Hepatocyte (in vitro differentiated cells): ENCODE data around the gene SCIN. TPM values are rescaled to one million over a fixed set of nuclear protein-coding genes. Genes with fewer than 3 reads are reported as not detected.

ENCODE experiments used
- DNase-seq: peaks from one replicate; pipeline ENCODE4 v3.0.0-alpha.2; 2016; ENCODE audit warnings: low spot score
- H2AFZ ChIP-seq: fragments of 200-600 bp; sonication (generic); 2 replicates; pipeline ENCODE4 v1.6.0; 2016; ENCODE audit warnings: antibody characterized with exemption, mild to moderate bottlenecking
- H3K27ac ChIP-seq: fragments of 200-600 bp; sonication (generic); 2 replicates; pipeline ENCODE4 v1.5.1; 2016; ENCODE audit warnings: mild to moderate bottlenecking
- H3K27me3 ChIP-seq: fragments of 200-600 bp; sonication (generic); 2 replicates; pipeline ENCODE4 v1.6.1; 2016
- H3K36me3 ChIP-seq: fragments of 200-600 bp; sonication (generic); replicated peaks from 2 replicates; pipeline ENCODE4 v1.5.1; 2016; ENCODE audit warnings: low read depth; ENCODE audit not compliant: insufficient read depth
- H3K4me1 ChIP-seq: fragments of 200-600 bp; sonication (generic); 2 replicates; pipeline ENCODE4 v1.5.1; 2016; ENCODE audit warnings: mild to moderate bottlenecking, moderate library complexity; ENCODE audit not compliant: insufficient read depth
- H3K4me2 ChIP-seq: fragments of 200-600 bp; sonication (generic); 2 replicates; pipeline ENCODE4 v1.6.0; 2016
- H3K4me3 ChIP-seq: fragments of 200-600 bp; sonication (generic); 2 replicates; pipeline ENCODE4 v1.5.1; 2016; ENCODE audit warnings: mild to moderate bottlenecking
- H3K79me2 ChIP-seq: fragments of 200-600 bp; sonication (generic); 2 replicates; pipeline ENCODE4 v1.6.0; 2017; ENCODE audit warnings: mild to moderate bottlenecking
- H3K9me2 ChIP-seq: fragments of 200-600 bp; sonication (generic); replicated peaks from 2 replicates; pipeline ENCODE4 v1.6.0; 2017; ENCODE audit warnings: mild to moderate bottlenecking; ENCODE audit not compliant: insufficient read depth
- H3K9me3 ChIP-seq: fragments of 200-600 bp; sonication (generic); 2 replicates; pipeline ENCODE4 v1.5.1; 2016; ENCODE audit warnings: low read depth, mild to moderate bottlenecking
- H4K20me1 ChIP-seq: fragments of 200-600 bp; sonication (generic); 2 replicates; pipeline ENCODE4 v1.6.0; 2016; ENCODE audit warnings: mild to moderate bottlenecking; ENCODE audit not compliant: insufficient read depth, poor library complexity, severe bottlenecking
- CTCF ChIP-seq: fragments of 200-600 bp; sonication (generic); IDR thresholded peaks from 2 replicates; pipeline ENCODE4 v1.5.1; 2016; ENCODE audit warnings: antibody characterized with exemption, mild to moderate bottlenecking; ENCODE audit not compliant: poor library complexity
- EZH2 ChIP-seq: fragments of 200-600 bp; sonication (generic); IDR thresholded peaks from 2 replicates; pipeline ENCODE4 v1.6.1; 2016; ENCODE audit warnings: antibody characterized with exemption, mild to moderate bottlenecking, borderline replicate concordance
- EZH2phosphoT487 ChIP-seq: fragments of 200-600 bp; sonication (generic); IDR thresholded peaks from one replicate; pipeline ENCODE4 v1.6.1; 2018; ENCODE audit warnings: antibody characterized with exemption, mild to moderate bottlenecking, low read depth, moderate library complexity; ENCODE audit not compliant: unreplicated experiment, severe bottlenecking
- WGBS: methylation state at CpG from one replicate; pipeline ENCODE4 v1.1.6; 2016; ENCODE audit warnings: low lambda C conversion rate; ENCODE audit errors: missing lambda C conversion rate; 5-methylcytosine and 5-hydroxymethylcytosine counted together
- polyA plus RNA-seq: library from polyadenylated mRNA; unstranded; fragments of >200 nt; fragmentation: Nextera tagmentation; extraction: Ambion mirVana; gene quantifications from 2 replicates; pipeline ENCODE4 v1.2.1, GENCODE V29; 2016
- total RNA-seq: library from RNA; depleted of rRNA; stranded (reverse); fragments of >200 nt; gene quantifications from 2 replicates; pipeline ENCODE4 v1.2.3, GENCODE V29; 2014

Gene SCIN
- total and polyA plus RNA-seq, 2 experiments from 2014 or later = 6.3 to 6.7 TPM

GRCh38 chr7:12610899-12611298 lies 40.4 kb downstream of the SCIN start:
- H3K36me3 ChIP-seq = no peaks in the 10 kb centered on the region
- DNase-seq = no peak
- H3K4me1 ChIP-seq = no peaks in the 10 kb centered on the region
- H3K9me2 ChIP-seq = no peaks in the 10 kb centered on the region
- no peak overlapping the region for H2AFZ ChIP-seq
- no peaks in the 10 kb centered on the region for H3K27me3 ChIP-seq
- WGBS = 96% methylated on average over 2 of the region's 2 CpGs
- no peaks in the 10 kb centered on the region for H3K9me3 ChIP-seq
- H3K4me2 ChIP-seq = no peak overlapping the region
- no peak overlapping the region for H3K4me3 ChIP-seq
- no peak overlapping the region for H3K27ac ChIP-seq
- TF ChIP-seq EZH2phosphoT487 (no peak), CTCF (no peak), EZH2 (no peak)
- no peaks in the 10 kb centered on the region for H3K79me2 ChIP-seq
- H4K20me1 ChIP-seq = no peaks in the 10 kb centered on the region

- Histone ChIP-seq H3K9me2 (no peaks in the 10 kb centered on the region), H3K36me3 (no peaks in the 10 kb centered on the region), H3K27ac (no peak overlapping the region), H3K79me2 (no peaks in the 10 kb centered on the region), H3K27me3 (no peaks in the 10 kb centered on the region), H3K4me2 (no peak overlapping the region), H2AFZ (no peak overlapping the region), H4K20me1 (no peaks in the 10 kb centered on the region), H3K4me1 (no peaks in the 10 kb centered on the region), H3K9me3 (no peaks in the 10 kb centered on the region), H3K4me3 (no peak overlapping the region)
- no peak for DNase-seq
- TF ChIP-seq EZH2 = no peak
- WGBS = 66% methylated on average over 2 of the region's 2 CpGs
These were observed 42.1 kb downstream of the SCIN start for GRCh38 chr7:12612622-12613021.

GRCh38 chr7:12619461-12620069 lies 49.0 kb downstream of the SCIN start:
- 26% methylated on average over 3 of the region's 3 CpGs for WGBS
- H3K4me2 ChIP-seq = no peak overlapping the region
- no peaks in the 10 kb centered on the region for H3K36me3 ChIP-seq
- no peaks in the 10 kb centered on the region for H4K20me1 ChIP-seq
- no peaks in the 10 kb centered on the region for H3K79me2 ChIP-seq
- no peaks in the 10 kb centered on the region for H3K9me2 ChIP-seq
- H3K27me3 ChIP-seq = no peaks in the 10 kb centered on the region
- DNase-seq = no peak
- no peak overlapping the region for H3K4me3 ChIP-seq
- H3K9me3 ChIP-seq = no peaks in the 10 kb centered on the region
- H3K4me1 ChIP-seq = peaks cover 5% of the 10 kb centered on the region
- H2AFZ ChIP-seq = no peak overlapping the region
- TF ChIP-seq EZH2 (no peak), CTCF (no peak), EZH2phosphoT487 (no peak)
- no peak overlapping the region for H3K27ac ChIP-seq

- no peak overlapping the region for H3K4me2 ChIP-seq
- peaks cover 5% of the 10 kb centered on the region for H3K4me1 ChIP-seq
- H3K79me2 ChIP-seq = no peaks in the 10 kb centered on the region
- no peaks in the 10 kb centered on the region for H4K20me1 ChIP-seq
- H3K27ac ChIP-seq = no peak overlapping the region
- H3K27me3 ChIP-seq = no peaks in the 10 kb centered on the region
- no peak overlapping the region for H2AFZ ChIP-seq
- no peak for TF ChIP-seq EZH2
- TF ChIP-seq CTCF = no peak
- TF ChIP-seq EZH2phosphoT487 = no peak
- no peaks in the 10 kb centered on the region for H3K36me3 ChIP-seq
- no peaks in the 10 kb centered on the region for H3K9me3 ChIP-seq
- DNase-seq = no peak
- H3K4me3 ChIP-seq = no peak overlapping the region
- H3K9me2 ChIP-seq = no peaks in the 10 kb centered on the region
These were observed 49.9 kb downstream of the SCIN start for GRCh38 chr7:12620371-12620770.
